Measurements from ENCODE around the gene GFI1B. TPM values are rescaled to one million over a fixed set of nuclear protein-coding genes. Genes with fewer than 3 reads are reported as not detected.
A peak's percentile ranks its signal among the peaks of the same experiment; 100 is the strongest.
"Not testable (repeated sequence)": the region's sequence is repeated elsewhere in the genome, so short reads cannot be mapped to it uniquely, and the experiment has no call there.

The GFI1B gene
- total RNA-seq, 1 experiment from 2014 or later, result 0.53 TPM

GRCh38 chr9:132991351-132992300, 13.1 kb downstream of the GFI1B start:
- Histone ChIP-seq H3K4me3 (no peak overlapping the region), H3K27me3 (peaks cover 57% of the 10 kb centered on the region), H3K4me1 (peaks cover 8% of the 10 kb centered on the region; the same call in 1 of the 2 replicates), H3K27ac (no peak overlapping the region), H3K9me3 (replicated peaks) (no peaks in the 10 kb centered on the region), H3K36me3 (no peaks in the 10 kb centered on the region)
- no peak for DNase-seq

DNA sequence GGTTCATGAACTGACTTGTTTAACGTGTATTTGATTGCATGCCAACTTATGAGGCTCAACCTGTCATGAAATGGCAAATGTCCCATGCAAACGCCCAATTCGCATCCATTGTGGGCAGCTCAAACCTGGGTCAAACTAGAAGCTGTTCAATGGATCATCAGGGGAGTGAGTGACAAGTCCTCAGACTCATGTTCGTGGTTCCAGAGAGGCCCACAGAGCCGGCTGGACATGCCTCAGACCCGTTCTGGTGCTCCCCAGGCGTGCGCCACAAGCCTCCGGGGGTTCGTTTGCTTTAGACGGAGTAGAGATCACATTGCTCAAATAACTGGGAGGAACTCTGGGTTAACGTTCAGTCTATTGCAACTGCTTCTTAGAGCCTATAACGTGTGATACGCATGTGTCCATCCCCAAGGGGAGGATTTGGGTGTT, 15.0 kb downstream of the GFI1B start:
- peaks cover 50% of the 10 kb centered on the region for H3K27me3 ChIP-seq

GRCh38 chr9:132994410-132995120, 16.1 kb downstream of the GFI1B start:
- no peaks in the 10 kb centered on the region for H3K9me3 ChIP-seq (replicated peaks)
- no peaks in the 10 kb centered on the region for H3K36me3 ChIP-seq
- H3K27me3 ChIP-seq, result peaks cover 48% of the 10 kb centered on the region
- peaks cover 11% of the 10 kb centered on the region for H3K4me1 ChIP-seq
- H3K27ac ChIP-seq, result no peak overlapping the region
- H3K4me3 ChIP-seq, result no peak overlapping the region
- DNase-seq, result no peak

More for the DNA sequence above, 15.0 kb downstream of the GFI1B start:
- peaks cover 11% of the 10 kb centered on the region for H3K4me1 ChIP-seq
- H3K4me3 ChIP-seq, result no peak overlapping the region
- H3K36me3 ChIP-seq, result no peaks in the 10 kb centered on the region
- no peak overlapping the region for H3K27ac ChIP-seq
- DNase-seq, result no peak
- no peaks in the 10 kb centered on the region for H3K9me3 ChIP-seq (replicated peaks)

- no peak for DNase-seq
- Histone ChIP-seq H3K4me3 (no peak overlapping the region), H3K36me3 (no peaks in the 10 kb centered on the region), H3K27me3 (peaks cover 50% of the 10 kb centered on the region), H3K4me1 (peaks cover 11% of the 10 kb centered on the region), H3K9me3 (replicated peaks) (no peaks in the 10 kb centered on the region), H3K27ac (no peak overlapping the region)
These were observed 16.6 kb downstream of the GFI1B start for GRCh38 chr9:132995121-132995420.

DNA sequence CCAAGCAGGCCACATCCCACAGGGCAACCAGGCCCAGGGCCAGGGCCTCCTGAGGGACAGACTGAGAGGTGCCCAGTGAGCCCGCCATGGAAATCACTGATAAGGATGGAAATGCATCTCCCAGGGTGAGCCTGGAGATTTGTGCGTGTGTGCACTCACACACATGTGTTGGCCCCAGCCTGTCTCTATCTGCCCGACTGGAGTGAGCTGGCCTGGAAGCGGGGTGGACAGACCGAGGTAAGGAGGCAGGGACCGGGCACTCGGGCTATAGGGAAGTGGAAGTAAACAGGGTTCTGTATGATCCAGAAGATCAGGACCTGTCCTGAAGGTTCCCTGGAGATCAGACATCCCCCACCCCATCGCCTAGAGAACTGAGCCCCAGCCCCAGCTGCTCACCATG, 17.4 kb downstream of the GFI1B start:
- Histone ChIP-seq H3K4me1 (peaks cover 11% of the 10 kb centered on the region), H3K36me3 (no peaks in the 10 kb centered on the region), H3K4me3 (no peak overlapping the region), H3K9me3 (replicated peaks) (no peaks in the 10 kb centered on the region), H3K27ac (no peak overlapping the region), H3K27me3 (peaks cover 45% of the 10 kb centered on the region)
- no peak for DNase-seq

DNA sequence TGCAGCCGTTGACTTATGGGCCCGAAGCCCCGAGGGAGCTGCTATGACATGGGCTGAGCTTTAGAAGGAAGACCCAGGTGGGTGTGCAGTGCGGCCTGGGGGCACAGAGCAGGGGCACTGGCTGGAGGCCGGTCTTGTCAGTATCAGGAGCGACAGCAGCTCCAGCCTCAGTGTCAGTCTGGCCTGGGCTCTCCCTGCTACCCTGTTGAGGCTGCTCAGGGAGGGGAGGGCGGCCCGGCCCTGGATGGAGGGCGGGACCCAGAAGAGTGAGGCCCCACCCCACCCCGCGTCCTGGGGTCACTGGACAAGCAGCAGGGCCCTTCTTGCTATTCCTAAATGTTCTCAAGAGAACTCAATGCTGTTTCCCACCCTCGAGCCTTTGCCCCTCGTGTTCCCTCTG, 18.0 kb downstream of the GFI1B start:
- no peak overlapping the region for H3K27ac ChIP-seq
- H3K9me3 ChIP-seq (replicated peaks), result no peaks in the 10 kb centered on the region
- H3K4me1 ChIP-seq, result peaks cover 11% of the 10 kb centered on the region
- DNase-seq, result no peak
- no peaks in the 10 kb centered on the region for H3K36me3 ChIP-seq
- H3K27me3 ChIP-seq, result peaks cover 39% of the 10 kb centered on the region
- H3K4me3 ChIP-seq, result no peak overlapping the region

GRCh38 chr9:132997591-132997990, 19.1 kb downstream of the GFI1B start:
- DNase-seq, result peak; percentile 86 to 87
- Histone ChIP-seq H3K27ac (no peak overlapping the region), H3K9me3 (replicated peaks) (no peaks in the 10 kb centered on the region), H3K4me1 (peaks cover 19% of the 10 kb centered on the region), H3K36me3 (no peaks in the 10 kb centered on the region), H3K27me3 (peaks cover 31% of the 10 kb centered on the region), H3K4me3 (no peak overlapping the region)

- not testable (repeated sequence) for H3K27ac ChIP-seq; H3K36me3 ChIP-seq; DNase-seq; H3K4me3 ChIP-seq; H3K9me3 ChIP-seq (replicated peaks)
- peaks cover 27% of the 10 kb centered on the region for H3K27me3 ChIP-seq
- peaks cover 24% of the 10 kb centered on the region for H3K4me1 ChIP-seq
These were observed 19.7 kb downstream of the GFI1B start for GRCh38 chr9:132998221-132998620.

- DNase-seq, result no peak
- Histone ChIP-seq H3K27ac (no peak overlapping the region), H3K4me3 (no peak overlapping the region), H3K4me1 (peaks cover 32% of the 10 kb centered on the region), H3K36me3 (no peaks in the 10 kb centered on the region), H3K27me3 (peaks cover 19% of the 10 kb centered on the region), H3K9me3 (replicated peaks) (no peaks in the 10 kb centered on the region)
These were observed 20.5 kb downstream of the GFI1B start for GRCh38 chr9:132998831-132999635.

- Histone ChIP-seq H3K9me3 (replicated peaks) (no peaks in the 10 kb centered on the region), H3K27me3 (peaks cover 6% of the 10 kb centered on the region; the same call in 1 of the 2 replicates), H3K27ac (peak overlapping the region; percentile 81), H3K4me3 (no peak overlapping the region), H3K4me1 (peaks cover 36% of the 10 kb centered on the region), H3K36me3 (no peaks in the 10 kb centered on the region)
- peak; percentile 53 to 65 for DNase-seq
These were observed 23.9 kb downstream of the GFI1B start for GRCh38 chr9:133002147-133003070.

- Histone ChIP-seq H3K27me3 (peaks cover 6% of the 10 kb centered on the region; the same call in 1 of the 2 replicates), H3K4me1 (peaks cover 35% of the 10 kb centered on the region), H3K27ac (peak overlapping the region; percentile 81)
These were observed 24.6 kb downstream of the GFI1B start for GRCh38 chr9:133003071-133003461.

DNA sequence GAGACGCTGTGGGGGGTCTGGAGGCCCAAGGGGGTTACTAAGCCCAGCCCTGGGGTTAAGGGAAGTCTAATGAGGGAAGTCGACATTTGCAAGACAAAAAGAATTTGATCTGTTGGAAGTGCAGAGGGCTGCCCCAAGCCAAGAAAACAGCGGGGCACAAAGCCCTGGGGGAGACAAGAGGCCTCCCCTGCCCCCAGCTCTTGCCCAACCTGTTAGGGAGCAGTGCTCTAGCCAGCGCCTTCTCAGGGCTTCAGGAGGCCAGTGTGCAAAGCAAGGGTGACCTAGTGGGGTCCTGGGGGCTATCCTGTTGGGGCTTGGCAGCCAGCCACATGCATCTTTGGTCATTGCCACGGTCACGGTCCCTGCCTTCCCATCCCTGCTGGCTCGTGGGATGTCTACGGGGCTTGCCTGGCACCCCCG, 25.2 kb downstream of the GFI1B start:
- peak; percentile 84 to 86 for DNase-seq
- H3K4me3 ChIP-seq, result no peak overlapping the region
- no peaks in the 10 kb centered on the region for H3K9me3 ChIP-seq (replicated peaks)
- H3K4me1 ChIP-seq, result peaks cover 35% of the 10 kb centered on the region
- H3K36me3 ChIP-seq, result no peaks in the 10 kb centered on the region
- H3K27me3 ChIP-seq, result peaks cover 6% of the 10 kb centered on the region; the same call in 1 of the 2 replicates
- peak overlapping the region; percentile 81 for H3K27ac ChIP-seq

More at GRCh38 chr9:133003071-133003461, 24.6 kb downstream of the GFI1B start:
- Histone ChIP-seq H3K4me3 (no peak overlapping the region), H3K36me3 (no peaks in the 10 kb centered on the region), H3K9me3 (replicated peaks) (no peaks in the 10 kb centered on the region)
- peak; percentile 78 to 86 for DNase-seq

- peaks cover 35% of the 10 kb centered on the region for H3K4me1 ChIP-seq
- H3K27me3 ChIP-seq, result peaks cover 6% of the 10 kb centered on the region; the same call in 1 of the 2 replicates
- H3K9me3 ChIP-seq (replicated peaks), result peaks cover 3% of the 10 kb centered on the region; the same call in 1 of the 2 replicates
- H3K27ac ChIP-seq, result peak overlapping the region; percentile 81
- DNase-seq, result no peak
- no peaks in the 10 kb centered on the region for H3K36me3 ChIP-seq
- H3K4me3 ChIP-seq, result no peak overlapping the region
These were observed 25.9 kb downstream of the GFI1B start for GRCh38 chr9:133004091-133004998.
